HepG2 (cell line): ENCODE data around the gene INTS6. TPM values are rescaled to one million over a fixed set of nuclear protein-coding genes. Genes with fewer than 3 reads are reported as not detected.

ENCODE experiments used
- ATAC-seq: fragments of 200-7000 bp; cut with Tn5 transposase; 3 replicates; pipeline ENCODE4 v1.9.1; 2020; ENCODE audit warnings: mild to moderate bottlenecking, moderate library complexity
- BruUV-seq: library from RNA; stranded (reverse); fragments of 400-500 nt; replicated peaks from 2 replicates; lab custom pipeline; 2021; lab: Mats Ljungman, UMichigan
- CTCF ChIA-PET: fragments of 300-600 bp; formaldehyde crosslinking; extraction: SDS; loops from one replicate; lab custom pipeline; 2021; ENCODE audit warnings: low total read pairs, inconsistent platforms, low intra/inter-chr PET ratio; lab: Yijun Ruan, JAX
- POLR2A ChIA-PET: fragments of 350-600 bp; sonication (Branson Sonifier 250); formaldehyde crosslinking; loops from one replicate; lab custom pipeline; 2020; ENCODE audit warnings: antibody characterized with exemption, inconsistent platforms; lab: Yijun Ruan, JAX
- DNase-seq: peaks from one replicate; pipeline ENCODE4 v3.0.0-alpha.2; 2015; ENCODE audit warnings: low spot score
- FAIRE-seq: peaks from 3 replicates; lab custom pipeline; 2011; peaks lifted over from hg19 to GRCh38; lab: Jason Lieb, UNC
- H2AFZ ChIP-seq: one replicate; pipeline ENCODE4 v1.6.1; 2011; ENCODE audit warnings: low read length, inconsistent platforms
- H3K27ac ChIP-seq: fragments of 300-600 bp; 3 replicates; pipeline ENCODE4 v1.8.0; 2011; ENCODE audit warnings: mixed run types, mild to moderate bottlenecking, mixed read lengths, low read length, inconsistent platforms; ENCODE audit not compliant: insufficient read depth; ENCODE audit errors: extremely low read length
- H3K27me3 ChIP-seq, 2 experiments: fragments of 200-600 bp in 1 of 2; 2 replicates in 1 of 2; 3 replicates in 1 of 2; pipeline versions ENCODE4 v1.6.0 to v1.8.0; 2011; ENCODE audit warnings: low read length in 2 of 2, mild to moderate bottlenecking in 2 of 2, moderate library complexity in 2 of 2, inconsistent platforms in 1 of 2; ENCODE audit not compliant: insufficient read depth in 2 of 2, control insufficient read depth in 1 of 2
- H3K36me3 ChIP-seq, 2 experiments: fragments of 200-600 bp in 1 of 2; replicated peaks in 1 of 2; 2 replicates in 1 of 2; 3 replicates in 1 of 2; pipeline versions ENCODE4 v1.5.1 to v1.8.0; 2011; ENCODE audit warnings: low read length in 2 of 2, inconsistent platforms in 1 of 2; ENCODE audit not compliant: insufficient read depth in 2 of 2, control insufficient read depth in 1 of 2
- H3K4me1 ChIP-seq: 2 replicates; pipeline ENCODE4 v1.5.1; 2012; ENCODE audit warnings: low read length, inconsistent platforms; ENCODE audit not compliant: insufficient read depth
- H3K4me2 ChIP-seq: 2 replicates; pipeline ENCODE4 v1.6.0; 2011; ENCODE audit warnings: low read depth, low read length, inconsistent platforms
- H3K4me3 ChIP-seq, 3 experiments: fragments of 200-600 bp in 1 of 3; sonication (generic), shearing (Covaris generic) in 1 of 3; replicated peaks in 1 of 3; 2 replicates each; pipeline ENCODE4 v1.5.1; 2011 to 2016; ENCODE audit warnings: low read length in 3 of 3, inconsistent platforms in 2 of 3, low read depth in 2 of 3, mild to moderate bottlenecking in 2 of 3, control low read depth in 1 of 3, mixed read lengths in 1 of 3; ENCODE audit not compliant: insufficient read depth in 1 of 3
- H3K79me2 ChIP-seq: one replicate; pipeline ENCODE4 v1.6.1; 2011; ENCODE audit warnings: low read length, inconsistent platforms; ENCODE audit not compliant: insufficient read depth
- H3K9ac ChIP-seq: 2 replicates; pipeline ENCODE4 v1.6.0; 2011; ENCODE audit warnings: mild to moderate bottlenecking, low read depth, low read length, inconsistent platforms; ENCODE audit not compliant: insufficient read depth
- H3K9me3 ChIP-seq: 2 replicates; pipeline ENCODE4 v1.5.1; 2012; ENCODE audit warnings: mild to moderate bottlenecking, low read length
- H4K20me1 ChIP-seq: 2 replicates; pipeline ENCODE4 v1.6.0; 2011; ENCODE audit warnings: inconsistent platforms, mild to moderate bottlenecking, low read length, moderate library complexity; ENCODE audit not compliant: insufficient read depth
- CHD2 ChIP-seq: IDR thresholded peaks from 2 replicates; pipeline ENCODE4 v1.6.1; 2011; ENCODE audit warnings: low read depth, low read length, improper control_type of control experiment
- IRF2 ChIP-seq: IDR thresholded peaks from 2 replicates; pipeline ENCODE4 v1.6.1; 2018; ENCODE audit warnings: missing genetic modification reagents, missing compliant biosample characterization
- POLR2AphosphoS2 ChIP-seq: IDR thresholded peaks from 2 replicates; pipeline ENCODE4 v1.6.1; 2011; ENCODE audit warnings: low read depth, low read length, improper control_type of control experiment
- ZNF230 ChIP-seq: sonication (generic); formaldehyde crosslinking; IDR thresholded peaks from 2 replicates; pipeline ENCODE4 v1.4.0; 2020; ENCODE audit warnings: mild to moderate bottlenecking, missing genetic modification reagents
- ZNF605 ChIP-seq: sonication (generic); formaldehyde crosslinking; IDR thresholded peaks from 2 replicates; pipeline ENCODE4 v1.8.0; 2022; ENCODE audit warnings: mild to moderate bottlenecking, missing genetic modification reagents
- WGBS: methylation state at CpG from one replicate; pipeline ENCODE4 v1.1.6; 2017; ENCODE audit warnings: low lambda C conversion rate; 5-methylcytosine and 5-hydroxymethylcytosine counted together
- in situ Hi-C: cut with HindIII; loops from 2 replicates; pipeline ENCODE4 v1.10.0; 2017; ENCODE audit warnings: low pct_unique_long_range_greater_than_20kb; ENCODE audit not compliant: extremely low pct_ligation_motif_present
- intact Hi-C: fragments of 100-400 bp; cut with micrococcal nuclease; formaldehyde crosslinking; loops from one replicate; pipeline ENCODE4 v1.10.0; 2022; ENCODE audit not compliant: unreplicated experiment
- polyA plus RNA-seq, 8 experiments: library from polyadenylated mRNA; depleted of rRNA in 3 of 8; stranded (reverse) in 7 of 8; unstranded in 1 of 8; fragments of >200 nt; fragmentation: Illumina TruSeq in 4 of 8; extraction: Trizol in 4 of 8; gene quantifications; 2 replicates each; pipeline versions ENCODE4 v1.2.1 to v1.2.3, GENCODE V29; 2011 to 2016; ENCODE audit warnings: low read depth in 4 of 8, missing spikeins in 1 of 8, mixed read lengths in 1 of 8; ENCODE audit not compliant: insufficient read depth in 1 of 8
- total RNA-seq, 5 experiments: library from RNA; depleted of rRNA; stranded (reverse); fragments of >200 nt; fragmentation: Illumina TruSeq; extraction: Trizol; gene quantifications; 2 replicates each; pipeline ENCODE4 v1.2.3, GENCODE V29; 2016; ENCODE audit warnings: low read depth in 1 of 5
- TF ChIP-seq, protein P1 (sequence below): sonication (generic); formaldehyde crosslinking; IDR thresholded peaks from 2 replicates; pipeline ENCODE4 v1.5.0; 2020; ENCODE audit warnings: missing genetic modification reagents
- TF ChIP-seq, protein P2 (sequence below): sonication (generic); formaldehyde crosslinking; IDR thresholded peaks from 2 replicates; pipeline ENCODE4 v1.5.0; 2020; ENCODE audit warnings: missing genetic modification reagents
- TF ChIP-seq, protein P3 (sequence below): IDR thresholded peaks from 2 replicates; pipeline ENCODE4 v1.6.1; 2012; ENCODE audit warnings: low read depth, low read length, improper control_type of control experiment
- TF ChIP-seq, protein P4 (sequence below): sonication (generic); formaldehyde crosslinking; IDR thresholded peaks from 2 replicates; pipeline ENCODE4 v1.4.0; 2020; ENCODE audit warnings: mild to moderate bottlenecking, low read depth, missing genetic modification reagents

The INTS6 gene
- total and polyA plus RNA-seq, 2 of the 13 experiments (the other 11 are each of a cell fraction or from before 2014, with no cell fraction given), result 27.9 to 38.4 TPM

DNA sequence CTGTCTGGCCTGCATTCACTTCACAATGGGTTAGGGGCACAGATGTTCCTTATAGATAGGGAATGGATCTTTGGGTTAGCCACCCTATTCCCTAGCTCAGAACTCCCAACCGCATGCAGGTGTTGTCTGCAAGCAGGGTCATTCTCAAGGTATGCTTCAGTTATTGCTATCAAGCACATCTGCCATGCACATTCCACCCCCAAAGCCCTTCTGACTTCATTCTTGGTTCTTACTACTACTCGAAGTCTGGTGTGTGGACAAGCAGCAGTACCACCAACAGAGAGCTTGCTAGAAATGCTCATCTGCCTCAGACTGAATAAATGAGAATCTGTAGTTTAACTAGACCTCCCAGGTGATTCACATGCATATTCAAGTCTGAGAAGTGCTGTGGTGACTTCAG lies 82.0 kb downstream of the INTS6 start:
- ATAC-seq, result no peak; the same call in 2 of the 3 replicates
- H3K9me3 ChIP-seq, result no peaks in the 10 kb centered on the region
- POLR2A ChIA-PET, result no interaction called here
- H3K79me2 ChIP-seq, result no peaks in the 10 kb centered on the region
- WGBS, result 100% methylated on average over 2 of the region's 2 CpGs
- no peak overlapping the region for H3K9ac ChIP-seq
- no peak overlapping the region for H3K4me3 ChIP-seq
- peaks cover 13 to 92% of the 10 kb centered on the region in 2 experiments for H3K36me3 ChIP-seq
- TF ChIP-seq, protein P1, sequence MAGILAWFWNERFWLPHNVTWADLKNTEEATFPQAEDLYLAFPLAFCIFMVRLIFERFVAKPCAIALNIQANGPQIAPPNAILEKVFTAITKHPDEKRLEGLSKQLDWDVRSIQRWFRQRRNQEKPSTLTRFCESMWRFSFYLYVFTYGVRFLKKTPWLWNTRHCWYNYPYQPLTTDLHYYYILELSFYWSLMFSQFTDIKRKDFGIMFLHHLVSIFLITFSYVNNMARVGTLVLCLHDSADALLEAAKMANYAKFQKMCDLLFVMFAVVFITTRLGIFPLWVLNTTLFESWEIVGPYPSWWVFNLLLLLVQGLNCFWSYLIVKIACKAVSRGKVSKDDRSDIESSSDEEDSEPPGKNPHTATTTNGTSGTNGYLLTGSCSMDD, result no peak
- TF ChIP-seq, protein P2, sequence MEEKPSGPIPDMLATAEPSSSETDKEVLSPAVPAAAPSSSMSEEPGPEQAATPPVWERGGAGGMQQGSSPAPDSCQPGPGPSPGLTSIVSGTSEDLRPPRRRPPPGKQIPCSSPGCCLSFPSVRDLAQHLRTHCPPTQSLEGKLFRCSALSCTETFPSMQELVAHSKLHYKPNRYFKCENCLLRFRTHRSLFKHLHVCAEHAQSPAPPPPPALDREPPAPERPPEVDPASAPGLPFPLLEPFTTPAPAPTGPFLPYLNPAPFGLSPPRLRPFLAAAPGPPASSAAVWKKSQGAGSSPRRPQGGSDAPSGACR, result no peak
- TF ChIP-seq, protein P3, sequence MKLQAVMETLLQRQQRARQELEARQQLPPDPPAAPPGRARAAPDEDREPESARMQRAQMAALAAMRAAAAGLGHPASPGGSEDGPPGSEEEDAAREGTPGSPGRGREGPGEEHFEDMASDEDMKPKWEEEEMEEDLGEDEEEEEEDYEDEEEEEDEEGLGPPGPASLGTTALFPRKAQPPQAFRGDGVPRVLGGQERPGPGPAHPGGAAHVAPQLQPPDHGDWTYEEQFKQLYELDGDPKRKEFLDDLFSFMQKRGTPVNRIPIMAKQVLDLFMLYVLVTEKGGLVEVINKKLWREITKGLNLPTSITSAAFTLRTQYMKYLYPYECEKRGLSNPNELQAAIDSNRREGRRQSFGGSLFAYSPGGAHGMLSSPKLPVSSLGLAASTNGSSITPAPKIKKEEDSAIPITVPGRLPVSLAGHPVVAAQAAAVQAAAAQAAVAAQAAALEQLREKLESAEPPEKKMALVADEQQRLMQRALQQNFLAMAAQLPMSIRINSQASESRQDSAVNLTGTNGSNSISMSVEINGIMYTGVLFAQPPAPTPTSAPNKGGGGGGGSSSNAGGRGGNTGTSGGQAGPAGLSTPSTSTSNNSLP, result no peak
- TF ChIP-seq ZNF230 (CRISPR knock-in tag), result no peak
- TF ChIP-seq, protein P4, sequence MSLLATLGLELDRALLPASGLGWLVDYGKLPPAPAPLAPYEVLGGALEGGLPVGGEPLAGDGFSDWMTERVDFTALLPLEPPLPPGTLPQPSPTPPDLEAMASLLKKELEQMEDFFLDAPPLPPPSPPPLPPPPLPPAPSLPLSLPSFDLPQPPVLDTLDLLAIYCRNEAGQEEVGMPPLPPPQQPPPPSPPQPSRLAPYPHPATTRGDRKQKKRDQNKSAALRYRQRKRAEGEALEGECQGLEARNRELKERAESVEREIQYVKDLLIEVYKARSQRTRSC (CRISPR knock-in tag), result no peak
- TF ChIP-seq POLR2AphosphoS2, result no peak
- TF ChIP-seq ZNF605 (CRISPR knock-in tag), result no peak
- no peak for TF ChIP-seq CHD2
- TF ChIP-seq IRF2 (CRISPR knock-in tag), result no peak
- in situ Hi-C loops (no loop called here), intact Hi-C loops (no loop called here)
- H3K4me2 ChIP-seq, result no peak overlapping the region
- DNase-seq, result no peak
- no peak overlapping the region for H2AFZ ChIP-seq
- H3K27ac ChIP-seq, result no peak overlapping the region
- no TSS peak for BruUV-seq
- no peaks in the 10 kb centered on the region for H4K20me1 ChIP-seq
- H3K4me1 ChIP-seq, result no peaks in the 10 kb centered on the region
- no peaks in the 10 kb centered on the region for H3K27me3 ChIP-seq
- CTCF ChIA-PET, result no interaction called here
- no peak for FAIRE-seq
